Keratinocyte (primary cell): ENCODE data around the gene HRH3. TPM values are rescaled to one million over a fixed set of nuclear protein-coding genes. Genes with fewer than 3 reads are reported as not detected.

Experiments used
- DNase-seq: peaks from one replicate; pipeline ENCODE4 v3.0.0-alpha.2; 2011; ENCODE audit warnings: low read depth, missing footprints, low spot score
- FAIRE-seq: peaks from 2 replicates; lab custom pipeline; 2011; peaks lifted over from hg19 to GRCh38; lab: Jason Lieb, UNC
- H2AFZ ChIP-seq: 2 replicates; pipeline ENCODE4 v1.6.0; 2012; ENCODE audit warnings: low read length, control low read depth, inconsistent platforms; ENCODE audit not compliant: control insufficient read depth
- H3K27ac ChIP-seq: 2 replicates; pipeline ENCODE4 v1.5.1; 2011; ENCODE audit warnings: low read length; ENCODE audit not compliant: control insufficient read depth, insufficient read depth
- H3K27me3 ChIP-seq: 3 replicates; pipeline ENCODE4 v1.6.0; 2011; ENCODE audit warnings: low read length; ENCODE audit not compliant: control insufficient read depth, insufficient read depth; ENCODE audit errors: extremely low read depth
- H3K36me3 ChIP-seq, 2 experiments: 2 replicates in 1 of 2; 3 replicates in 1 of 2; pipeline ENCODE4 v1.5.1; 2011; ENCODE audit warnings: low read length in 2 of 2, mild to moderate bottlenecking in 1 of 2; ENCODE audit not compliant: control insufficient read depth in 2 of 2, insufficient read depth in 2 of 2; ENCODE audit errors: extremely low read depth in 1 of 2
- H3K4me1 ChIP-seq: 3 replicates; pipeline ENCODE4 v1.5.1; 2011; ENCODE audit warnings: low read length; ENCODE audit not compliant: control insufficient read depth, insufficient read depth; ENCODE audit errors: extremely low read depth
- H3K4me2 ChIP-seq: 3 replicates; pipeline ENCODE4 v1.6.0; 2011; ENCODE audit warnings: low read depth, low read length; ENCODE audit not compliant: control insufficient read depth, insufficient read depth; ENCODE audit errors: extremely low read depth
- H3K4me3 ChIP-seq, 3 experiments: fragments of 200-600 bp in 1 of 3; sonication (generic) in 1 of 3; 2 replicates in 2 of 3; 3 replicates in 1 of 3; pipeline ENCODE4 v1.5.1; 2011 to 2016; ENCODE audit warnings: low read length in 3 of 3, mild to moderate bottlenecking in 3 of 3, control low read depth in 2 of 3, inconsistent platforms in 1 of 3, low read depth in 1 of 3, mixed read lengths in 1 of 3, mixed run types in 1 of 3, moderate library complexity in 1 of 3; ENCODE audit not compliant: control insufficient read depth in 2 of 3, insufficient read depth in 2 of 3; ENCODE audit errors: extremely low read depth in 1 of 3
- H3K79me2 ChIP-seq: 2 replicates; pipeline ENCODE4 v1.6.0; 2012; ENCODE audit warnings: low read length; ENCODE audit not compliant: control insufficient read depth, insufficient read depth
- H3K9ac ChIP-seq: 3 replicates; pipeline ENCODE4 v1.6.0; 2011; ENCODE audit warnings: low read length; ENCODE audit not compliant: control insufficient read depth, insufficient read depth; ENCODE audit errors: extremely low read depth
- H3K9me1 ChIP-seq: 3 replicates; pipeline ENCODE4 v1.6.0; 2011; ENCODE audit warnings: low read length; ENCODE audit not compliant: control insufficient read depth, insufficient read depth; ENCODE audit errors: extremely low read depth
- H3K9me3 ChIP-seq: 2 replicates; pipeline ENCODE4 v1.5.1; 2012; ENCODE audit warnings: low read depth, low read length; ENCODE audit not compliant: control insufficient read depth
- H4K20me1 ChIP-seq: 3 replicates; pipeline ENCODE4 v1.6.0; 2011; ENCODE audit warnings: low read length; ENCODE audit not compliant: control insufficient read depth, insufficient read depth; ENCODE audit errors: extremely low read depth
- EZH2 ChIP-seq: IDR thresholded peaks from one replicate; pipeline ENCODE4 v1.6.1; 2012; ENCODE audit warnings: inconsistent platforms, mild to moderate bottlenecking, low read length, moderate library complexity
- dilution Hi-C: fragments of 300-500 bp; cut with MboI; formaldehyde crosslinking; loops from one replicate; pipeline ENCODE4 v1.7.0; 2020; ENCODE audit warnings: low sequenced_read_pairs; ENCODE audit not compliant: extremely low pct_ligation_motif_present
- polyA plus RNA-seq, 5 experiments: library from polyadenylated mRNA; depleted of rRNA in 3 of 5; stranded (reverse) in 3 of 5; stranded (forward) in 1 of 5; unstranded in 1 of 5; fragments of >200 nt; gene quantifications; 1 replicate in 1 of 5; 2 replicates in 3 of 5; 3 replicates in 1 of 5; pipeline versions ENCODE4 v1.2.1 to v1.2.3, GENCODE V29; 2011 to 2012; ENCODE audit warnings: missing spikeins in 2 of 5, low read depth in 1 of 5, low replicate concordance in 1 of 5
- TF ChIP-seq, protein P1 (sequence below), 3 experiments: IDR thresholded peaks in 1 of 3; conservative IDR thresholded peaks in 1 of 3; optimal IDR thresholded peaks in 1 of 3; 2 replicates in 2 of 3; 3 replicates in 1 of 3; pipeline versions ENCODE3 to v1.5.1; 2011; ENCODE audit warnings: low read length in 3 of 3, mild to moderate bottlenecking in 3 of 3, moderate library complexity in 2 of 3, control low read depth in 1 of 3, inconsistent platforms in 1 of 3; ENCODE audit not compliant: insufficient read depth in 2 of 3; ENCODE audit errors: extremely low read depth in 1 of 3

Gene HRH3
- polyA plus RNA-seq, 1 donor (not counting 4 experiments of a cell fraction or from before 2014, with no cell fraction given), result not detected

DNA sequence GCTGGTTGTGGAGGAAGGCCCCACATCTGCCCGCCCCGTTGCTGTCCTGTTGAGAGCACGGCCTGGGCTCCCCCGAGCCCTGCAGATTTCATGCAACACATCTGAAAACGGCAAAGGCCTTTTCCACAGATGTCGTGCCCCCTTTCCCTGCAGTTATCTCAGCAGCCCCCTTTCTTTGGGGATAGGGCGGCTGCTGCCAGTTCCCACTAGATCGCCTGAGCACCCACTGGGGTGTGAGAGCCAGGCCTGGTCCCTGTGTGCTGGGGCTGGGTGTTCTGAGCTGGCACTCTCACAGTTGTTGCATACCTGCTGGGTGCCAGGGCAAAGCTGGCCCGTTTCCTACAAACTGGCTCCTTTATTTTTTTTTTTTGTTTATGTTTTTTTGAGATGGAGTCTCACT, 49.5 kb downstream of the HRH3 start:
- Histone ChIP-seq H2AFZ (no peak overlapping the region), H3K9me1 (no peaks in the 10 kb centered on the region), H3K79me2 (no peaks in the 10 kb centered on the region), H3K4me1 (no peaks in the 10 kb centered on the region), H3K36me3 (peaks cover 12 to 16% of the 10 kb centered on the region in 2 experiments), H3K4me2 (no peak overlapping the region), H3K9me3 (no peaks in the 10 kb centered on the region), H3K27ac (no peak overlapping the region), H3K9ac (no peak overlapping the region), H3K27me3 (no peaks in the 10 kb centered on the region), H4K20me1 (no peaks in the 10 kb centered on the region), H3K4me3 (no peak overlapping the region)
- FAIRE-seq, result no peak
- dilution Hi-C loops, result no loop called here
- no peak for DNase-seq
- TF ChIP-seq, protein P1, sequence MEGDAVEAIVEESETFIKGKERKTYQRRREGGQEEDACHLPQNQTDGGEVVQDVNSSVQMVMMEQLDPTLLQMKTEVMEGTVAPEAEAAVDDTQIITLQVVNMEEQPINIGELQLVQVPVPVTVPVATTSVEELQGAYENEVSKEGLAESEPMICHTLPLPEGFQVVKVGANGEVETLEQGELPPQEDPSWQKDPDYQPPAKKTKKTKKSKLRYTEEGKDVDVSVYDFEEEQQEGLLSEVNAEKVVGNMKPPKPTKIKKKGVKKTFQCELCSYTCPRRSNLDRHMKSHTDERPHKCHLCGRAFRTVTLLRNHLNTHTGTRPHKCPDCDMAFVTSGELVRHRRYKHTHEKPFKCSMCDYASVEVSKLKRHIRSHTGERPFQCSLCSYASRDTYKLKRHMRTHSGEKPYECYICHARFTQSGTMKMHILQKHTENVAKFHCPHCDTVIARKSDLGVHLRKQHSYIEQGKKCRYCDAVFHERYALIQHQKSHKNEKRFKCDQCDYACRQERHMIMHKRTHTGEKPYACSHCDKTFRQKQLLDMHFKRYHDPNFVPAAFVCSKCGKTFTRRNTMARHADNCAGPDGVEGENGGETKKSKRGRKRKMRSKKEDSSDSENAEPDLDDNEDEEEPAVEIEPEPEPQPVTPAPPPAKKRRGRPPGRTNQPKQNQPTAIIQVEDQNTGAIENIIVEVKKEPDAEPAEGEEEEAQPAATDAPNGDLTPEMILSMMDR (optimal IDR thresholded peaks at IDR 0.05 in 1 of 3, IDR thresholded peaks at IDR 0.05 in 1 of 3, conservative IDR thresholded peaks at IDR 0.05 in 1 of 3; ENCODE audit: extremely low read depth in 1 of 3, insufficient read depth in 2 of 3, low read length in 3 of 3), result no peak
- no peak for TF ChIP-seq EZH2

DNA sequence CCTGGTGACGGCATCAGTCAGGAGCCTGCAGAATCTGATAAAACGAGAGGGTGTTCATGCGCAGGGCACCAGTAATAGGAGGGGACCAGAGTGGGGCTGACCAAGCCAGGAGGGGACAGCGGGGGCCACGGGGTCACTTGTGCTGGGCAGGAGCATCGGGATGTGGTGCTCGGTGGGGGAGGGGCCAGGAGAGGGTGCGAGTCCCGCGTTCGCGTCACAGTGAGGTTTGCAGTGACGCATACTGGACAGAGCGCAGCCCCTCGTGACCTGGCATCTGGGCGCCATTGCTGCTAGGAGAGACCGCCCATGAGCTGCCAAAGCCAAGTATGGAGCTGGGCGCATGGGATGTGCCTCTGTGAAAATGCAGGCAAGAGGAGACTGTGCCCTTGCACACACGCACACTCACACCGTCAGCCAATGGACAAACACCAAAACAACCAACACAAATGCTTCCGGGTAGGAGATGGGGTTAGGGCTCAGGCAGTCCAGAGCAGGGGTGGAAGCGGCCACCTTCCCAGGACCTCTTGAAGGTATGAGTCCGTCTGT, 51.1 kb downstream of the HRH3 start:
- Histone ChIP-seq H3K9me3 (no peaks in the 10 kb centered on the region), H4K20me1 (no peaks in the 10 kb centered on the region), H3K9me1 (no peaks in the 10 kb centered on the region), H3K9ac (no peak overlapping the region), H3K4me2 (no peak overlapping the region), H3K27ac (no peak overlapping the region), H3K36me3 (peaks cover 18% of the 10 kb centered on the region in 2 experiments), H3K4me1 (no peaks in the 10 kb centered on the region), H3K4me3 (no peak overlapping the region), H2AFZ (no peak overlapping the region), H3K79me2 (no peaks in the 10 kb centered on the region), H3K27me3 (no peaks in the 10 kb centered on the region)
- TF ChIP-seq, protein P1 (optimal IDR thresholded peaks at IDR 0.05 in 1 of 3, IDR thresholded peaks at IDR 0.05 in 1 of 3, conservative IDR thresholded peaks at IDR 0.05 in 1 of 3; ENCODE audit: extremely low read depth in 1 of 3, insufficient read depth in 2 of 3, low read length in 3 of 3), result no peak
- no peak for TF ChIP-seq EZH2
- dilution Hi-C loops, result no loop called here
- FAIRE-seq, result no peak
- DNase-seq, result no peak
